SK-N-SH (cell line): ENCODE results near the gene MYLIP. TPM values are rescaled to one million over a fixed set of nuclear protein-coding genes. Genes with fewer than 3 reads are reported as not detected.

Experiments
- CTCF ChIA-PET: fragments of 300-600, 350-600 bp; formaldehyde crosslinking; extraction: SDS; loops from one replicate; lab custom pipeline; 2021; lab: Yijun Ruan, JAX
- POLR2A ChIA-PET: fragments of 350-600 bp; sonication (Branson Sonifier 250); formaldehyde crosslinking; extraction: SDS; loops from one replicate; lab custom pipeline; 2020; ENCODE audit warnings: antibody characterized with exemption, inconsistent platforms; lab: Yijun Ruan, JAX
- DNase-seq: peaks from one replicate; pipeline ENCODE4 v3.0.0; 2012
- H2AFZ ChIP-seq: fragments of 200-600 bp; sonication (generic); 2 replicates; pipeline ENCODE4 v1.8.1; 2016; ENCODE audit warnings: antibody characterized with exemption, mild to moderate bottlenecking, low read depth
- H3F3A ChIP-seq: fragments of 200-600 bp; sonication (generic); replicated peaks from 2 replicates; pipeline ENCODE3; 2016; ENCODE audit warnings: antibody characterized with exemption, mild to moderate bottlenecking; ENCODE audit not compliant: insufficient read depth
- H3K27ac ChIP-seq, 2 experiments: fragments of 200-500 bp in 1 of 2; fragments of 200-600 bp in 1 of 2; sonication (Bioruptor generic) in 1 of 2; sonication (generic), shearing (Covaris generic) in 1 of 2; 2 replicates each; pipeline versions ENCODE4 v1.5.1 to v1.6.1; 2014 to 2016; ENCODE audit warnings: low read depth in 2 of 2, inconsistent platforms in 1 of 2, low read length in 1 of 2, mild to moderate bottlenecking in 1 of 2, mixed read lengths in 1 of 2
- H3K27me3 ChIP-seq: fragments of 200-600 bp; sonication (generic), shearing (Covaris generic); 2 replicates; pipeline ENCODE4 v1.6.1; 2016; ENCODE audit warnings: mixed run types; ENCODE audit not compliant: insufficient read depth
- H3K36me3 ChIP-seq, 2 experiments: fragments of 200-500 bp in 1 of 2; fragments of 200-600 bp in 1 of 2; sonication (Bioruptor generic) in 1 of 2; sonication (generic) in 1 of 2; replicated peaks in 1 of 2; 2 replicates each; pipeline versions ENCODE3 to v1.5.1; 2014 to 2016; ENCODE audit warnings: low read length in 1 of 2, mild to moderate bottlenecking in 1 of 2; ENCODE audit not compliant: insufficient read depth in 2 of 2, control insufficient read depth in 1 of 2
- H3K4me1 ChIP-seq, 2 experiments: fragments of 200-500 bp in 1 of 2; fragments of 200-600 bp in 1 of 2; sonication (Bioruptor generic) in 1 of 2; sonication (generic), shearing (Covaris generic) in 1 of 2; 2 replicates each; pipeline versions ENCODE4 v1.5.1 to v1.6.1; 2014 to 2016; ENCODE audit warnings: low read depth in 1 of 2, low read length in 1 of 2, mixed run types in 1 of 2; ENCODE audit not compliant: insufficient read depth in 2 of 2, control insufficient read depth in 1 of 2
- H3K4me2 ChIP-seq: fragments of 200-600 bp; sonication (generic), shearing (Covaris generic); 2 replicates; pipeline ENCODE4 v1.6.1; 2017; ENCODE audit warnings: mixed run types
- H3K4me3 ChIP-seq, 2 experiments: fragments of 200-500 bp in 1 of 2; fragments of 200-600 bp in 1 of 2; sonication (Bioruptor generic) in 1 of 2; sonication (generic), shearing (Covaris generic) in 1 of 2; 2 replicates each; pipeline versions ENCODE4 v1.5.1 to v1.8.1; 2014 to 2016; ENCODE audit warnings: low read depth in 2 of 2, inconsistent platforms in 1 of 2, low read length in 1 of 2, mild to moderate bottlenecking in 1 of 2, mixed read lengths in 1 of 2, moderate library complexity in 1 of 2
- H3K79me2 ChIP-seq: fragments of 200-600 bp; sonication (generic); 2 replicates; pipeline ENCODE4 v1.8.1; 2017; ENCODE audit warnings: mild to moderate bottlenecking; ENCODE audit not compliant: insufficient read depth
- H3K9ac ChIP-seq: fragments of 200-600 bp; sonication (generic); 2 replicates; pipeline ENCODE4 v1.6.1; 2017; ENCODE audit warnings: mixed run types
- H3K9me2 ChIP-seq: fragments of 200-600 bp; sonication (generic); 2 replicates; pipeline ENCODE4 v1.6.1; 2017; ENCODE audit warnings: mixed run types
- H3K9me3 ChIP-seq: fragments of 200-600 bp; sonication (generic); 2 replicates; pipeline ENCODE4 v1.6.1; 2017; ENCODE audit warnings: mixed run types, mild to moderate bottlenecking, moderate library complexity
- H4K20me1 ChIP-seq: fragments of 200-600 bp; sonication (generic); 2 replicates; pipeline ENCODE4 v1.6.1; 2017; ENCODE audit warnings: mild to moderate bottlenecking, mixed run types; ENCODE audit not compliant: insufficient read depth
- CHD2 ChIP-seq: fragments of 150-350 bp; IDR thresholded peaks from 2 replicates; pipeline ENCODE4 v1.6.1; 2018; ENCODE audit warnings: low read length; ENCODE audit not compliant: partially characterized antibody
- ELF1 ChIP-seq: IDR thresholded peaks from 2 replicates; pipeline ENCODE4 v1.4.0; 2012
- EP300 ChIP-seq, 2 experiments: IDR thresholded peaks; 2 replicates each; pipeline versions ENCODE4 v1.4.0 to v1.6.1; 2012; ENCODE audit warnings: borderline replicate concordance in 1 of 2, low read depth in 1 of 2, low read length in 1 of 2
- FOSL2 ChIP-seq: IDR thresholded peaks from 2 replicates; pipeline ENCODE4 v1.4.0; 2012; ENCODE audit warnings: low read depth, mild to moderate bottlenecking, moderate library complexity, borderline replicate concordance
- IRF3 ChIP-seq: fragments of 150-350 bp; IDR thresholded peaks from 2 replicates; pipeline ENCODE4 v1.6.1; 2016; ENCODE audit warnings: mild to moderate bottlenecking, low read depth, low read length
- JUND ChIP-seq: IDR thresholded peaks from 2 replicates; pipeline ENCODE4 v1.4.0; 2012
- MAX ChIP-seq: IDR thresholded peaks from 2 replicates; pipeline ENCODE4 v1.4.0; 2012; ENCODE audit warnings: low read depth
- MEF2A ChIP-seq: IDR thresholded peaks from 2 replicates; pipeline ENCODE4 v1.4.0; 2012; ENCODE audit warnings: low read depth, borderline replicate concordance
- NRF1 ChIP-seq: IDR thresholded peaks from 2 replicates; pipeline ENCODE4 v1.6.1; 2012; ENCODE audit warnings: low read depth, mild to moderate bottlenecking, low read length
- POLR2AphosphoS5 ChIP-seq: IDR thresholded peaks from 2 replicates; pipeline ENCODE4 v1.6.1; 2012; ENCODE audit warnings: low read depth, low read length
- REST ChIP-seq: IDR thresholded peaks from 2 replicates; pipeline ENCODE4 v1.6.1; 2012; ENCODE audit warnings: mild to moderate bottlenecking, low read depth, low read length, moderate library complexity
- RXRA ChIP-seq: IDR thresholded peaks from 2 replicates; pipeline ENCODE4 v1.4.0; 2012; ENCODE audit warnings: low read depth, mild to moderate bottlenecking, borderline replicate concordance
- SMC3 ChIP-seq: IDR thresholded peaks from 2 replicates; pipeline ENCODE4 v1.6.1; 2012; ENCODE audit warnings: low read depth, low read length, improper control_type of control experiment
- TAF1 ChIP-seq: IDR thresholded peaks from 2 replicates; pipeline ENCODE4 v1.6.1; 2012; ENCODE audit warnings: low read depth, mild to moderate bottlenecking, low read length, moderate library complexity, borderline replicate concordance
- TCF12 ChIP-seq: IDR thresholded peaks from 2 replicates; pipeline ENCODE4 v1.4.0; 2012
- TEAD4 ChIP-seq: IDR thresholded peaks from 2 replicates; pipeline ENCODE4 v1.4.0; 2012; ENCODE audit warnings: mild to moderate bottlenecking, borderline replicate concordance; ENCODE audit not compliant: insufficient read depth
- WGBS: methylation state at CpG from one replicate; pipeline ENCODE4 v1.1.6; 2017; ENCODE audit warnings: low lambda C conversion rate; 5-methylcytosine and 5-hydroxymethylcytosine counted together
- polyA plus RNA-seq, 3 experiments: library from polyadenylated mRNA; depleted of rRNA; stranded (reverse); fragments of >200 nt; gene quantifications; 2 replicates each; pipeline ENCODE4 v1.2.3, GENCODE V29; 2012
- TF ChIP-seq, protein P1 (sequence below): IDR thresholded peaks from 2 replicates; pipeline ENCODE4 v1.4.0; 2012; ENCODE audit warnings: low read depth, borderline replicate concordance
- TF ChIP-seq, protein P2 (sequence below): IDR thresholded peaks from 2 replicates; pipeline ENCODE4; 2012
- TF ChIP-seq, protein P3 (sequence below): fragments of 200-600 bp; sonication (generic); IDR thresholded peaks from 2 replicates; pipeline ENCODE4 v1.6.1; 2017; ENCODE audit warnings: antibody characterized with exemption, mild to moderate bottlenecking, moderate library complexity
- TF ChIP-seq, protein P4 (sequence below): fragments of 150-350 bp; IDR thresholded peaks from 2 replicates; pipeline ENCODE4 v1.6.1; 2017; ENCODE audit warnings: antibody characterized with exemption, low read length, low read depth, borderline replicate concordance

Gene MYLIP
- polyA plus RNA-seq, 1 of the 3 experiments (the other 2 are of a cell fraction): 3.1 TPM

DNA sequence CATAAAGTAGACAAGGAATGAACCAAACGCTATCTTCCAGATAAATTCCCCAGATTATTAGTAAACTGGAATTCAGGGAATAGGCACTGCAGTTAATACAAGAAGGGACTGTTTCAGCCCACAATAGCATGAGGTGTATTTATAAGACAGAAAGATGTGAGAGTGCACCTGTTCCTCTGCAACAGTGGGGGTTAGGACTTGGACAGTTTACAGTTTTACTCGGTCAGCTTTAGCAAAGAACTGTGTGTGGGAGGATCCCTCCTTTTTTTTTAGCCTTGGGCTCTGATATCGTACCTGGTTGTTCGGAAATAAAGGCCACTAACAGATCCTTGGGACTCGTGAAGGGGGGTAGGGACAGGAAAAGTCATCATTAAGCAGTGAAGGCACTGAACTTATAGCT is 2.0 kb upstream of the MYLIP start:
- CTCF ChIA-PET: interaction anchor here (0.9 to 3.3 kb wide), 6 partner anchors 11 to 436 kb away, joined by 3 to 27 read pairs (median 8); no protein-coding TSS in a partner anchor
- WGBS: 84% methylated on average over 5 of the region's 5 CpGs
- H3K9me3 ChIP-seq: no peaks in the 10 kb centered on the region
- H3K9me2 ChIP-seq: no peaks in the 10 kb centered on the region
- peaks cover 8 to 13% of the 10 kb centered on the region in 2 experiments; a peak in 3 of 4 replicates for H3K4me1 ChIP-seq
- H3K4me2 ChIP-seq: no peak overlapping the region
- peaks cover 21% of the 10 kb centered on the region for H3F3A ChIP-seq
- H3K9ac ChIP-seq: no peak overlapping the region
- H3K27me3 ChIP-seq: peaks cover 15% of the 10 kb centered on the region
- H3K27ac ChIP-seq: no peak overlapping the region
- POLR2A ChIA-PET: no interaction called here
- no peaks in the 10 kb centered on the region for H3K79me2 ChIP-seq
- no peak overlapping the region for H2AFZ ChIP-seq
- no peaks in the 10 kb centered on the region for H3K36me3 ChIP-seq
- DNase-seq: no peak
- no peaks in the 10 kb centered on the region for H4K20me1 ChIP-seq
- no peak for TF ChIP-seq TEAD4
- TF ChIP-seq, protein P1, sequence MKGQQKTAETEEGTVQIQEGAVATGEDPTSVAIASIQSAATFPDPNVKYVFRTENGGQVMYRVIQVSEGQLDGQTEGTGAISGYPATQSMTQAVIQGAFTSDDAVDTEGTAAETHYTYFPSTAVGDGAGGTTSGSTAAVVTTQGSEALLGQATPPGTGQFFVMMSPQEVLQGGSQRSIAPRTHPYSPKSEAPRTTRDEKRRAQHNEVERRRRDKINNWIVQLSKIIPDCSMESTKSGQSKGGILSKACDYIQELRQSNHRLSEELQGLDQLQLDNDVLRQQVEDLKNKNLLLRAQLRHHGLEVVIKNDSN: no peak
- TF ChIP-seq, protein P2, sequence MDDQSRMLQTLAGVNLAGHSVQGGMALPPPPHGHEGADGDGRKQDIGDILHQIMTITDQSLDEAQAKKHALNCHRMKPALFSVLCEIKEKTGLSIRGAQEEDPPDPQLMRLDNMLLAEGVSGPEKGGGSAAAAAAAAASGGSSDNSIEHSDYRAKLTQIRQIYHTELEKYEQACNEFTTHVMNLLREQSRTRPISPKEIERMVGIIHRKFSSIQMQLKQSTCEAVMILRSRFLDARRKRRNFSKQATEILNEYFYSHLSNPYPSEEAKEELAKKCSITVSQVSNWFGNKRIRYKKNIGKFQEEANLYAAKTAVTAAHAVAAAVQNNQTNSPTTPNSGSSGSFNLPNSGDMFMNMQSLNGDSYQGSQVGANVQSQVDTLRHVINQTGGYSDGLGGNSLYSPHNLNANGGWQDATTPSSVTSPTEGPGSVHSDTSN: no peak
- TF ChIP-seq, protein P3, sequence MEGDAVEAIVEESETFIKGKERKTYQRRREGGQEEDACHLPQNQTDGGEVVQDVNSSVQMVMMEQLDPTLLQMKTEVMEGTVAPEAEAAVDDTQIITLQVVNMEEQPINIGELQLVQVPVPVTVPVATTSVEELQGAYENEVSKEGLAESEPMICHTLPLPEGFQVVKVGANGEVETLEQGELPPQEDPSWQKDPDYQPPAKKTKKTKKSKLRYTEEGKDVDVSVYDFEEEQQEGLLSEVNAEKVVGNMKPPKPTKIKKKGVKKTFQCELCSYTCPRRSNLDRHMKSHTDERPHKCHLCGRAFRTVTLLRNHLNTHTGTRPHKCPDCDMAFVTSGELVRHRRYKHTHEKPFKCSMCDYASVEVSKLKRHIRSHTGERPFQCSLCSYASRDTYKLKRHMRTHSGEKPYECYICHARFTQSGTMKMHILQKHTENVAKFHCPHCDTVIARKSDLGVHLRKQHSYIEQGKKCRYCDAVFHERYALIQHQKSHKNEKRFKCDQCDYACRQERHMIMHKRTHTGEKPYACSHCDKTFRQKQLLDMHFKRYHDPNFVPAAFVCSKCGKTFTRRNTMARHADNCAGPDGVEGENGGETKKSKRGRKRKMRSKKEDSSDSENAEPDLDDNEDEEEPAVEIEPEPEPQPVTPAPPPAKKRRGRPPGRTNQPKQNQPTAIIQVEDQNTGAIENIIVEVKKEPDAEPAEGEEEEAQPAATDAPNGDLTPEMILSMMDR: no peak
- TF ChIP-seq SMC3: no peak
- TF ChIP-seq RXRA: no peak
- TF ChIP-seq, protein P4, sequence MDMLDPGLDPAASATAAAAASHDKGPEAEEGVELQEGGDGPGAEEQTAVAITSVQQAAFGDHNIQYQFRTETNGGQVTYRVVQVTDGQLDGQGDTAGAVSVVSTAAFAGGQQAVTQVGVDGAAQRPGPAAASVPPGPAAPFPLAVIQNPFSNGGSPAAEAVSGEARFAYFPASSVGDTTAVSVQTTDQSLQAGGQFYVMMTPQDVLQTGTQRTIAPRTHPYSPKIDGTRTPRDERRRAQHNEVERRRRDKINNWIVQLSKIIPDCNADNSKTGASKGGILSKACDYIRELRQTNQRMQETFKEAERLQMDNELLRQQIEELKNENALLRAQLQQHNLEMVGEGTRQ: no peak
- no peak for TF ChIP-seq EP300 (IDR thresholded peaks at IDR 0.05; ENCODE audit: borderline replicate concordance in 1 of 2, low read depth in 1 of 2, low read length in 1 of 2)
- no peak for TF ChIP-seq CHD2
- no peak for TF ChIP-seq MEF2A
- TF ChIP-seq TCF12: no peak
- TF ChIP-seq TAF1: no peak
- TF ChIP-seq REST: no peak
- no peak for TF ChIP-seq POLR2AphosphoS5
- TF ChIP-seq NRF1: no peak
- no peak for TF ChIP-seq JUND
- TF ChIP-seq MAX: no peak
- TF ChIP-seq IRF3: no peak
- no peak for TF ChIP-seq ELF1
- no peak for TF ChIP-seq FOSL2
- H3K4me3 ChIP-seq: no peak overlapping the region
